Femur (tissue), 1 donor: ENCODE data around the gene PLCD1.
"Not testable (repeated sequence)": the region's sequence is repeated elsewhere in the genome, so short reads cannot be mapped to it uniquely, and the experiment has no call there.

Experiments
- DNase-seq: peaks from one replicate; pipeline ENCODE4 v3.0.0-alpha.2; 2017

Gene PLCD1

GRCh38 chr3:37984051-37984450, 45.4 kb downstream of the PLCD1 start:
- DNase-seq, result peak; percentile 16

- peak; percentile 6 for DNase-seq
These were observed 47.1 kb downstream of the PLCD1 start for GRCh38 chr3:37982331-37982730.

GRCh38 chr3:37981348-37981664, 48.1 kb downstream of the PLCD1 start:
- DNase-seq, result peak; percentile 16

GRCh38 chr3:37980462-37981347, 48.7 kb downstream of the PLCD1 start:
- DNase-seq, result peak; percentile 10

- no peak for DNase-seq
These were observed 49.6 kb downstream of the PLCD1 start for GRCh38 chr3:37979541-37980461.

- peak; percentile 69 for DNase-seq
These were observed 55.0 kb downstream of the PLCD1 start for GRCh38 chr3:37974121-37975083.

- no peak for DNase-seq
These were observed 56.0 kb downstream of the PLCD1 start for GRCh38 chr3:37973246-37974054.

- DNase-seq, result not testable (repeated sequence)
These were observed 57.4 kb downstream of the PLCD1 start for GRCh38 chr3:37972056-37972455.

- no peak for DNase-seq
These were observed 58.0 kb downstream of the PLCD1 start for GRCh38 chr3:37971467-37971866.

GRCh38 chr3:37970802-37971201, 58.6 kb downstream of the PLCD1 start:
- DNase-seq, result no peak

GRCh38 chr3:37969596-37970100, 59.8 kb downstream of the PLCD1 start:
- DNase-seq, result peak; percentile 78

- DNase-seq, result no peak
These were observed 60.4 kb downstream of the PLCD1 start for GRCh38 chr3:37968813-37969595.

- DNase-seq, result no peak
These were observed 61.2 kb downstream of the PLCD1 start for GRCh38 chr3:37968199-37968598.

- DNase-seq, result peak; percentile 74
These were observed 62.1 kb downstream of the PLCD1 start for GRCh38 chr3:37967260-37967881.

- no peak for DNase-seq
These were observed 64.7 kb downstream of the PLCD1 start for GRCh38 chr3:37964716-37965115.

- no peak for DNase-seq
These were observed 65.3 kb downstream of the PLCD1 start for GRCh38 chr3:37964146-37964545.

GRCh38 chr3:37963635-37964034, 65.8 kb downstream of the PLCD1 start:
- no peak for DNase-seq

GRCh38 chr3:37963016-37963415, 66.4 kb downstream of the PLCD1 start:
- DNase-seq, result no peak

GRCh38 chr3:37961622-37962431, 67.6 kb downstream of the PLCD1 start:
- DNase-seq, result no peak
